Measurements from ENCODE around the gene ZNF821.

GRCh38 chr16:71883168-71883848 lies 674 bp downstream of the ZNF821 start:
- TF ChIP-seq POLR2AphosphoS5 (IDR thresholded peaks at IDR 0.05; ENCODE audit: borderline replicate concordance, low read depth, low read length) (no peak), EZH2 (IDR thresholded peaks at IDR 0.05) (no peak)

Measured in SK-N-MC (cell line).